HFF-Myc (cell line): ENCODE results near the gene SMIM27.
"Not testable (repeated sequence)": the region's sequence is repeated elsewhere in the genome, so short reads cannot be mapped to it uniquely, and the experiment has no call there.

ENCODE experiments used
- DNase-seq: peaks from one replicate; pipeline ENCODE4 v3.0.0-alpha.2; 2011; ENCODE audit warnings: low read depth; ENCODE audit errors: extremely low read depth
- H3K4me3 ChIP-seq: replicated peaks from 2 replicates; pipeline ENCODE4 v1.5.1; 2011; ENCODE audit warnings: low read depth, mild to moderate bottlenecking, control low read depth, low read length
- CTCF ChIP-seq: IDR thresholded peaks from 2 replicates; pipeline ENCODE4 v1.5.1; 2012; ENCODE audit warnings: mild to moderate bottlenecking, low read depth, low read length, control low read depth; ENCODE audit errors: missing control alignments

The SMIM27 gene

DNA sequence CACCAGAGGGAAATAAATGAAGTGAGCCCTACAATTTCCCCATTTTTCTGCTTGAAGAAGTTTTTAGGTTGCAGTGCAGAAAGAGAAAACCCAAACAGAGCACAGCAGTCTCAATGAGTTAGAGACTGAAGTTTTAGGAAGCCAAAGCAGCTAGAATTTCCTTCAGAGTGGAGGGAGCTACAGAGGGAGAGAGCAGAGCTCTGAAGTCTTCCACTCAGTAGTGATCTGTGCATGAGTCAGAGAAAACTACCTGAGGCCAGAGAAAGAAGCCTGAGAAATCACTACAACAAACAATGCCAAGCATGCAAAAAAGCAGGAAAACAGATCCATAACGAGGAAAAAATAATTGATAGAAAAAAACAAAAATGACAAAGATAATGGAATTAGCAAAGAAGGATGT, 38.8 kb downstream of the SMIM27 start:
- no peak for TF ChIP-seq CTCF
- no peak for DNase-seq
- H3K4me3 ChIP-seq = no peak overlapping the region

DNA sequence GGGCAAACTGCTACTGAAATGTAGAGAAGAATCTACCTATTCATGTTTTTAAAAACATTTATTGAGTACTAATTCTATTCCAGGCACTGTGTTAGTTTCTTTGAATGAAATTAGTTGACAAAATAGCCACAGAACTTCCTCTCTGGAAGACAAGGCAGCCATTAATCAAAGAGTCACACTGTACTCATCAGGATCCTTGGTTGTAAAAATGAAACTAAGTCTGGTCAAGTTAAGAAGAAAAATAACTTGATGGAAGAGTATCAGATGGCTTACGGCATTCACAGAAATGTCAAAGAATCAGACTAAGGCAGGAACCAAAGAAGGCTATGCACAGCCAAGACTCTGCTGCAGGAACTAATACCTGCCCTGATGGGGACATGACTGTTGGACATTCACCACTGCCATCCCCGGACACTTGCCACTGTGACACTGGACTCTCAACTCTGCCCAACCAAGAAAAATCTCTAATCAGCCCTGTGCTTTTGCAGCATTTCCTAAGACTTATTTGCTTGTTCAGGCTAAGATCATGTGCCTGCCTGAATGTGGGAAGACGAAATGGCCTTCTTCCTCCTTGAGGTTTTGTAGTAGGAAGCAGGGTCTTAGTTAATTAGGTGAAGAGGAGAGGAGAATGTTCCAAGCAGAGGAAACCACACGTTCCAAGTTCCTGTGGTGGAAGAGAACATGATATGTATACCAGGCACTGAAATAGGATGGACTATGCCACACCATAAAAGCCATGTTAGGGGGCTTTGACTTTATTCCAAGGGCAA, 44.2 kb downstream of the SMIM27 start:
- no peak for DNase-seq
- TF ChIP-seq CTCF = no peak
- H3K4me3 ChIP-seq = no peak overlapping the region

GRCh38 chr9:32596936-32597335, 44.8 kb downstream of the SMIM27 start:
- no peak overlapping the region for H3K4me3 ChIP-seq
- TF ChIP-seq CTCF = no peak
- DNase-seq = no peak

DNA sequence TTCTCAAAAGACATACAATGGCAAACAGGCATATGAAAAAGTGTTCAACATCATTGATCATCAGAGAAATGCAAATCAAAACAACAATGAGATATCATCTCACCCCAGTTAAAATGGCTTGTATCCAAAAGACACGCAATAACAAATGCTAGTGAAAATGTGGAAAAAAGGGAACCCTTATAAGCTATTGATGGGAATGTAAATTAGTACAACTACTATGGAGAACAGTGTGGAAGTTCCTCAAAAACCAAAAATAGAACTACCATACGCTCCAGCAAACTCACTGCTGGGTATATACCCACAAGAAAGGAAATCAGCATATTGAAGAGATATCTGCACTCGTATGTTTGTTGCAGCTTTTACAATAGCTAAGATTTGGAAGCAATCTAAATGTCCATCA, 46.9 kb downstream of the SMIM27 start:
- H3K4me3 ChIP-seq, DNase-seq: not testable (repeated sequence)
